T-helper 22 cell (primary cell): Measurements from ENCODE around the gene TCOF1.

Experiments used
- DNase-seq: peaks from one replicate; pipeline ENCODE4 v3.0.0-alpha.2; 2020; ENCODE audit warnings: low read depth

The TCOF1 gene

DNA sequence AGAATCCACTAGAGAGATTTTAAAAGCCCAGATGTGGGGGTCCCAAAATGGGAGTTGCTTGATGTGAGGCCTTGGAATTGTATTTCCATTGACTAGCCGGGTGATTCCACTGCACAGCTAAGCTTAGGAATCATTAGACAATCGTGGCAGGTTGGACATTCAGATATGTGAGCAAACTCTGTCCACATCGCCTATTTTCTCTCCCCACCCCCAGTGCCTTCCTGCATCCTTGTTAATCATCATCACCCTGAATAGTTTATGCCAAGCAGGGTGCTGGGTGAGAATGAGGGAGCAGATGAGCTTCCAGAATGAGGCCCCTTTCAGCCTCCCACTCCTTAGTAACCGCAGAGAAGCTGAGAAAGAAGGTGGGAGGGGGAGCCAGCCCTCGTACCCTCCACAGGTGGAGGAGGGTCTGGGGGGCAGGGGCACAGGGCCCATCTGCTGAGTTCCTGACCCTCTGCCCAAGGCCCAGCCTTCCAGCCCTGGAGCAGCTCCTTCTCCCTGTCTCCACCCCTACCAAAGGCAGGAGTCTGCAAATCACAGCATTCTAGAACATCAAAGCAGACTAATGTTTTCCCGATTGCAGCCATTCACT is 7.7 kb upstream of the TCOF1 start:
- DNase-seq: no peak

DNA sequence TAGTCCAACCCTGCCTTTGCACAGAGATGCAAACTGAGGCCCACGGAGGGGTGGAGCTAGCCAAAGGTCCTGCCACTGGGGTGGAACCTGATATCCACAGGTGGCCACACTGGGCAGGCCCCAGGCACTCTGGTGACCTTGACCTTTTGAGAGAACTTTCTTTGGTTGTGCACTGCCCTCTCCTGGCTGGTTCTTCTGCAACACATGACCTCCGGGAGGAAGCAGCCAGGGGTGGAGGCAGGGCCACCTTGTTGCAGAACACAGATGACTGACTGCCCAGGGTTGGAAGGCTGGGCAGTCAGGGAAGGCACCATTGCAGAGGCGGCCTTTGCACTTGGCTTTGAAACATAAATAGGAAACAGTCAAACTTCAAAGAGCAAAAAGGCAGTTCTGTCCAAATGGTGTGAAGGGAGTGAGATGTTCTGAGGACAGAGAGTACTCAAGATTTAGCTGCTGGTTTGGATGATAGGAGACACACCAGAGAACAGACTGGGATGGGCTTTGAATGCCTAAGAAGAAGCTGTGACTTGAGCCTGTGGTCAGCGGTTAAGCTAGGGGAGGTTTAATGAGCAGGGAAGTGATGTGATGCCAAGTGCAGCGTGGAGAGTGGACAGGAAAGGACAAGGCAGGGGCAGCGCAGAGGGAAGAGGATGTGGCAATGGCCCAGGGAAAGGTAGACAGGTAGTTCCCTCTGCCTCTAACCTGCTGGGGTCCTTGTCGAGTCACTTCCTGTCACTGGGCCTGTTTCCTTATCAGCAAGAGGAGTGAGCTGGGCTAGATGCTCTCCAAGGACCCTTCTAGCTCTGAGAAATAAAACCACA is 6.8 kb upstream of the TCOF1 start:
- DNase-seq: no peak

DNA sequence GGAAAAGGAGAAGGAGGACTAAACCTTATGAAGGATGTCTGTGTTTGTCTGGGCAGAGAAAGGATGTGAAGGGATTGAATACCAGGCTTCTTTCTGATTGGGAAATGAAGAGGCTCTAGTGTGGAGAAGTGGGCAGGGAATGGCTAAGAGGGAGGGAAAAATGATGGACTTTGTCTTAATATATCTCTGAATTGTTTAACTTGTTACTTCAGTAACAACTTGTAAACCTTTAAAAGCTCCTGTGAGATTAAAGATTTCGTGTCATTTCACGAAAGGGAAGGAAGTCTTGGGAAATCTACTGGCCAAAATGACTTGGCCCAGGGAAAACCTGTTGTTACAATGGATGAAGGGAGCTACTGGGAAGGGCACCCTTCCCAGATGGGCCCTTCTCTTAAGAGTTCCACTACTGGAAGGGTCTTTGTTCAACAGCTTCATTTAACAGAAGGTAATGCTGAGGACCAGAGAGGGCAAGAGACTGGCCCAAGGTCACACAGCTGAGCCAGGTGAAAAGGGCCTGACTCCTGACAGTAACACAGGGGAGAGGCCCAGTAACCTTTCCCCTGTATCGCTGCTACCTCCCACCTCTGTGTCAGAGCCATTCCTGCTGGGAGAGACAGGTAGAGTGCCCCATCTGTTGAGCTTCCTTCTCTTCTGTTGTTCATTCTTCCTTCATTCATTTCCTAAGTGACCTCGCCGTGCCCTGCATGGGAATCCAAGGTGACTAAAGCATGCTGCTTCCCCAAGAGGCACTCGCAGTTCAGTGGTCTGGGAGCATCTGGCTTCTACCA is 5.1 kb upstream of the TCOF1 start:
- DNase-seq: no peak

DNA sequence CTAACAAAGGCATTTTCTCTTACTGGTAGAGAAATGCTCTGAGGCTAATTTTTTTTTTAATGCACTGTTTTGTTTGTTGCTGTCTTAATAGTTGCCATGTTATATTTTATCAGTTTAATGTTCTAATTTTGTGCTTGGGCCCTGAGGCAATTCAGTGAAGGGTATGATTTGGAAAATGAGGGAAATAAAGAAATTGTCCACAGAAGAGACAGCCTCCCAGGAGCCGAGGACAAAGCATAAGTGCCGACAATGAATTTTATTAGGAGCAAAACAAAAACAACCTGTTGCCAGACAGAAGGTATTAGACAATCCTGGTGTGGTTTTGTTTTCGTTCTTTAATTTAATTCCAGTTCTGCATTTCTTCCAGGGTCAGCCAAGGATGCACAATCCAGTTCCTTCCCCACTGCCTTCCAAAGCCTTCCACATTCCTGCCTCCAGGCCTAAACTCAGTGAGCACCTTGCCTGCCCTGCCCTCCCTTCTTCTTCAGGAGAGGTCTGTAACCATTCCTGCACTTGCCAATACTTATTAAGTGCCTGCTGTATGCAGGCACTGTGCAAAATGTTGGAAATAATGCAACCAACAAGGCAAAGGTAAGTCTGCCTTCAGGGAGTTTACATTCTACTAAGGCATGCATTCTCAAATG is 4.3 kb upstream of the TCOF1 start:
- no peak for DNase-seq

DNA sequence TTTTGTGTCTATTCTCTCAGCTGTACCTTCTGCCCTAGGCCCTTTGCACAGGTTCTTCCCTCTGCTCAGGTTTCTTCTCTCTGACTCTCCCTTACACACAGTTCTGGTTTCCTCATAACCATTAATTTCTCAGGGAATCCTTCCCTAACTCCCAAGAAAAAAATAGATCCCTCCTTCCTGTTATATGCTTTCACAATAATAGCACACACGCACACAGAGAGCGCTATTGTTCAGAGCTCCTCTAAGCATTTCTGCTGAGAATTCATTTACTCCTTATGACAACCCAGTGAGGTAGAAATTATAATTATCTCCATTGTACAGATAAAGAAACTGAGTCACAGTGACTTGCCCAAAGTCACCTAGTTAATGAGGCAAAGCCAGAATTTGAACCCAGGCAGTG is 1.7 kb upstream of the TCOF1 start:
- no peak for DNase-seq

DNA sequence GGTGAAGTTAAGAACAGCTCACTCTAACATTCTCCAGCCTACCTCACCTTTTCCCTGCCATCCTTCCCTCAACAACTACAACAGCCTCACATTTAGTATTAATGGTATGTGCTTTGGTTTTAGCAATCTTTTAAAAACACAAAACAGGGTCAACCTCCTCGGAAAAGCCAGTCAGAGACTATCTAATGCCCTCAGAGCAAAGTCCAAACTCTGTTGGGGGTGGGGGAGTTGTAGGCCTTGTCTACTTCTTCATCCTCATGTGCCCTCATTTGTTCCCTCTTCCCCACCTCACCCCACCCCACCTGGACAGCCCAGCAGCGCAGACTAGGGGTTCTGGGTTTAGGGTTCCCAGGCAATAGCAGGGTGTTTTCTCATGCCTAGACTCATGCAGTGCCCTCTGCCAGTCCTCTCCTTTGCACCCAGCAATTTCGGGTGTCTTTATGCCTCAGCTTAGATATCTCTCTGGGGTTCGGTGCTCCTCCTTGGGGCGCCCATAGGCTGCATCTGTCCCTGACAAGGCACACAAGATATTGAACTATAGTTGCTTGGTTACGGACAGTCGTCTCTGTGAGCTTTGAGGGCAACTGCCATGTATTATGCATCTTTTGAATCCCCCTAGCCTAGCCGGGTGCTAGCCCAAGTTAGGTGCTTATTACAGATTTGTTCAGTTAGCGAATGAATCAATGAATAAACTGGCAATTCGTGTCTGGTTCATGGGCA is 762 bp upstream of the TCOF1 start:
- no peak for DNase-seq

DNA sequence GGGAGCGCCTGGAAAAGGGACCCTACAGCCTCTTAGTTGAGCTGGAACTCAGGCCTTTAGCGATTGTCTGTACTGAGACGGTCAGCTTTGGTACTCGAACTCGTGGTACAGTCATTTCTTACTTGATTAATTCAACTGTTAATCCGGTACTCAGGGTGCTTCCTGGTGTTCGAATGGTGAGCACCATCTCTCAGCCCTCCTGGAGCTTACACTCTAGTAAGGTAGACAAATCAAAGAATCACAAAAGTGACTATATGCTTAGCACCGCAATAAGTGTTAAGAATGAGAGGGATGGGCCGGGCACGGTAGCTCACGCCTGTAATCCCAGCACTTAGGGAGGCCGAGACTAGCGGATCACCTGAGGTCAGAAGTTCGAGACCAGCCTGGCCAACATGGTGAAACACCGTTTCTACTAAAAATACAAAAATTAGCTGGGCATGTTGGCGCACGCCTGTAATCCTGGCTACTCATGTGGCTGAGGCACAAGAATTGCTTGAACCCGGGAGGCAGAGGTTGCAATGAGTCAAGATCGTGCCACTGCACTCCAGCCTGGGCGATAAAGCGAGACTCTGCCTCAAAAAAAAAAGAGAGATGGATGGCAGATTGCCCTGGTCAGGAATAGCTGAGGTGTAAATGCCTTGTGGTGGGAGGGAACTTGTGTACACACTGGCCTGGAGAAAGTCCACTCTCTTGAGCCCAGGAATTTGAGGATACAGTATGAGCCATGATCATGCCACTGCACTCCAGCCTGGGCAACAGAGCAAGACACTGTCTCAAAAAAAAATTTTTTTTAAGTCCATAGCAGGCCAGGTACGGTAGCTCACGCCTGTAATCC is 981 bp downstream of the TCOF1 start:
- DNase-seq: no peak

DNA sequence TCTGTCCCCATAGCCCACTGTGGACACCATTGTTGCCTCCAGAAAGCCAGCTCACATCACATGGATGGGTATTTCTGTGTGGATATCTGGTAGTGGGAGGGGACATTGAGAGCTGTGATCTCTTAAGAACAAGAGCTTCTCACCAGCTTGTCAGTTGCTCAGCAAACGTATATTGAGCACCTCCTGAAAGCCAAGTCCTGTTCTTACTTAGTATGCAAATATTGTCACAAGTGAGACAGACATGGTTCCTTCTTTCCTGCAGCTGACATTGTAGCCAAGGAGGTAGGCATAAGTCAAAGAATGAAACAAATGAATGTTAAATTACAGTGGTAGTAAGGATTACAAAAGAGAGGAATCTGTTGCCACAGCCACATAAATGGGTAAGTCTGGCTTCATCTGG is 3.8 kb downstream of the TCOF1 start:
- DNase-seq: no peak

DNA sequence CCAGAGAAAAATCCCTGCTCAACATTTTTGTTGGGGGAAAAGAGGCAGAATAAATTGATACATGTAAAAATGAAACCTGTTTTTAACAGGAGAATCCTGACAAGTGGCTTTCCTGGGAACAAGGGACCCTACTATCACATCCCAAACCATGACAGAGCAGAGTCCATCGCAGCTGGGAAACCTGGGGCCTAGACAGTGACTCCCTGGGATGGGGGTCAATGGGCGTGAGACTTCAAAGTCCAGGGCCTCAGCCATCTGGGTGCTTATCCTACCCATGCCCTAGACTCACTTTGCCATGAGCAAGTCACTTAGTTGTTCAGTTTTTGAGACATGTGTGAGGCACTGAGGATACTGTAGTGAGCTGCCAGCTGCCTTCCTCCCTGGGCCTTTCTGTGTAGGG is 5.7 kb downstream of the TCOF1 start:
- DNase-seq: no peak

DNA sequence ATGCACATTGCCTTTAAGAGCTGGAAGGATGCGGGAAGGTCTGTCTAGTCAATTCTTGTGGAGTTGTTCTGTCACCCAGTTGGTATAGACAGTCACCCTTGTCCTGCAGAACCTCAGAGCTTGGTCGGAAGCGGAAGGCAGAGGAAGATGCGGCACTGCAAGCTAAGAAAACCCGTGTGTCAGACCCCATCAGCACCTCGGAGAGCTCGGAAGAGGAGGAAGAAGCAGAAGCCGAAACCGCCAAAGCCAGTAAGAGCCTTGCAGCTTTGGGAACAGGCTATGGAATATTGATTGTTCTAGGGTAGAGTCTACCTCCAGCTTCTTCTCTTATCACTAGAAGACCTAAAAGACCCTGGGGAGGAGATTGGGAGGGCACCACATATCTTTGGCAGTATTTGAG is 6.5 kb downstream of the TCOF1 start:
- DNase-seq: no peak

DNA sequence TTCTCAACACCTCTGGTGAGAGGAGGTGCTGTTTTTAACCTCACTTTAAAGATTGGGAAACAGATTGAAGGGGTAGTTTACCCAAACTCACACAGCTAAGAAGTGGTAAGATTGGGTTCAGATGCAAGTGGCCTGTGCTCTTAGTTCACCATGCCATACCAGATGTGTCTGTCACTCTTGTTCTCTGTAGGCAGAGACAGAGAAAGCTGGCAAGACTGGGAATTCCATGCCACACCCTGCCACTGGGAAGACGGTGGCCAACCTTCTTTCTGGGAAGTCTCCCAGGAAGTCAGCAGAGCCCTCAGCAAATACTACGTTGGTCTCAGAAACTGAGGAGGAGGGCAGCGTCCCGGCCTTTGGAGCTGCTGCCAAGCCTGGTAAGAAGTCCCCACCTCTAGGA is 11.0 kb downstream of the TCOF1 start:
- no peak for DNase-seq

DNA sequence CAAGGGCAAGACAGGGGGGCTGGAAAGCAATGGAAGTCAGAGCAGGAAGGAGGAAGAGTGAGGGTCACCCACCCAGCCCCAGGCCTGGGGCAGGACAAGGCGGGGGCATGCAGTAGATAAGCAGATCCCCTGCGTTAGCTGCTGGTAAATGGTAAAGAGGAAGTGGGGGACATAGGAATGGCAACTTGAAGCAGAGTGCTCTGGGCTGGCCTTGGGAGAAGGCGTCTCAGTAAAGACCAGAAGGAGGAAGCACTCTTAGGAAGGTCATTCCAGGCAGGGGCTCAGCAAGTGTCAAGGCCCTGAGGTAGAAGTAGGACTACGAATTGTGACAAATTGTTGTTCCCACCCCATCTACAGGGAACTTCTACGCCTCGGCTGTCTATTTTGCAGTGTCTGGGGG is 15.1 kb downstream of the TCOF1 start:
- DNase-seq: no peak

DNA sequence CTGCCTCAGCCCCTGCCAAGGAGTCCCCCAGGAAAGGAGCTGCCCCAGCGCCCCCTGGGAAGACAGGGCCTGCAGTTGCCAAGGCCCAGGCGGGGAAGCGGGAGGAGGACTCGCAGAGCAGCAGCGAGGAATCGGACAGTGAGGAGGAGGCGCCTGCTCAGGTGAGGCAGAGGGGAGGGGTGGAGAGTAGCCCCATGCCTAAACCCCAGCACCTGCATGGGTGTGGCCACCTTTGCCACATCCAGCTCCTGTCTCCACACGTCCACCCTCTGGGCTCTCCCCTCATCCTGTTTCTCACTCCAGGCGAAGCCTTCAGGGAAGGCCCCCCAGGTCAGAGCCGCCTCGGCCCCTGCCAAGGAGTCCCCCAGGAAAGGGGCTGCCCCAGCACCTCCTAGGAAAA is 17.2 kb downstream of the TCOF1 start:
- DNase-seq: no peak

DNA sequence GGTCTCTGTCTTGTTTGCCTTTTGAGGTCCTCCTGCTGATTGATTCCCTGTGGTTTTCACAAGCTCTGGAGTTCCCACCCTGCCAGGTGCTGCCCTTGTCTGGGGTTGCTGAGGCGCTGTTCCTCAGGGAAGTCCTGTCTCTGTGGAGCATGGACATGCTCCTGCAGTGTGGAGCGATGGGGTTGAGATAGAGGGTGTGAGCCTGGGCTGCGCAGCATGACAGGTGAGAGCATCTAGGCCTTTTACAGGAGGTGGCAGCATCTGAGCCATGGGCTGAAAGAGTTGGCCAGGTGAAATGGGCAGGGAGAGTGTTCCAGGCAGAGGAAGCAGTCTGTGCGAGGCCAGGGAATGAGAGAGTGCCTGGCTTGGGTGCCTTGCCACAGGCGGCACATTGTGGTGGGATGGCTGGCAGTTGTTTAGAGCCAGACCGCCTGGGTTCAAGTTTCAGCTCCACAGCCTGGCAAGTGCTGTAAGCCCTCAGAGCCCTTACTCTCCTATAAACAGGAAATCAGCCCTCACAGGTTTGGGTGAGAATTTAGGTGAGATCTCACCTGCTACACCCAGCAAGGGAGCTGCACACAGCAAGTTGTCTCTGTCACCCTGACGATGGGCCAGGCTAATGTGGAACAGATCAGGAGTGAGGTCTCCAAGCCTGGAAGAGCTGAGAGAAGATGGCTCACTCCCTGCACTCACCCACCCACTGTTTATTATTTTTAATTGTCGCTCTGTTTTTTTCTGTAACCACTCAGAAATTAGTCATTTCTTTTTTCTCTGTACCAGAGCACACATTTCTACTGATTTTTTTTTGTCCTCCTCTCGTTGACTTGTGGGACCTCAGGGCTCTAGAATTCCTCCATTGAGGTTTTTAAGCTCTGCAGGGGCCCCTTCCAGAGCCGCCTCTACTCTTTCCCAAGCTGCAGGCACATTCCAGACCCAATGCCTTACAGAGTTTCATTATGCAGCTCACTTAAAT is 19.6 kb downstream of the TCOF1 start:
- no peak for DNase-seq

DNA sequence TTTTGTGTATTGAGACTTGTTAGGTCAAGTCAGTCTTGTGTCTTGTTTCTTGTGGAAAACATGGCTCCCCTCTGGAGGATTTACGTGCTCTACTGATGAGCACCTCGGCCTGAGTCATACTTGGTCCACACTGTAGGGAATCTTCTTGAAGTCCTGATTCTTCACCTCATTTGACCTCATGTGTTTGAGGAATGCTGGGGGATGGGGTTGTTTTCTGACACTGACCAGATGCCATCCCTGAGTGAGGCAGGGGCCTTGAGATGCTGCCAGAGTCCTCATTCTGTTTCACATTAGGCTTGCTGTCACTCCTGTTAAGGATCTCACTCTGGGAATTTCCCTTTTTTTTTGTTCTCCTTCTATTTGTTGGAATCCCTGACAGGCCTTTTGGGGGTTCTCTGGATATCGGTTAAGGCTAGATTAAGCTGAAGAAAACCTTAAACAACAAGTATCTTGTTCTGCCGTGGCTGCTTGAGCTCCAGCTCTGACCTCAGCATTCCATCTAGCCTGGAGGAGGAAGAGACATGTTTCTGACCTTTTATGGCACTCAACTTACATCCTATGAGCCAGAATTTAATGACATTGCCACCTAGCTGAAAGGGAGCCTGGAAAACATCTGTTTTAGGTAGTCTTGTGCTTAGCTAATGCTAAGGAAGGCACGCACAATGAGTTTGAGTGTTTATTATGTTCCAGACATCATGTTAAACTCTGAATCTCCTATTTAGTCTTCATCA is 20.6 kb downstream of the TCOF1 start:
- DNase-seq: no peak

DNA sequence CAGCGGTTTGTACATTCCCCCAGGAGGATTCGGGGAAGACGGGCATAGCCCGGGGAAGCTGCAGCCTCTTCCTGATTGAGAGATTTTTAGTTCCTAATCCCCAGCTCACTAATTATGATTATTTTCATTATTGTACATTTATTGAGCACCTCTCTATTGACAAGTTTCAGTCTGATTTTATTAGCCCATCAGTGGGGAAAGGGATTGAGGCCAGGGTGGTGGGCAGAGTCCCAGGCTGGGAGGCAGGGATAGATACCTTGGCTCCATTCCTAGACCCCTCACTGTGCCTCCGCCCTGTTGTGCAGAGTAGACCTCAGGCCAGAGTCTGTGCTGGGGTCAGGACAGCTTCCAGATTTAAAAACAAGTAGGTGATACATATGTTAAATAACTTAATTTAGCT is 27.2 kb downstream of the TCOF1 start:
- DNase-seq: no peak

DNA sequence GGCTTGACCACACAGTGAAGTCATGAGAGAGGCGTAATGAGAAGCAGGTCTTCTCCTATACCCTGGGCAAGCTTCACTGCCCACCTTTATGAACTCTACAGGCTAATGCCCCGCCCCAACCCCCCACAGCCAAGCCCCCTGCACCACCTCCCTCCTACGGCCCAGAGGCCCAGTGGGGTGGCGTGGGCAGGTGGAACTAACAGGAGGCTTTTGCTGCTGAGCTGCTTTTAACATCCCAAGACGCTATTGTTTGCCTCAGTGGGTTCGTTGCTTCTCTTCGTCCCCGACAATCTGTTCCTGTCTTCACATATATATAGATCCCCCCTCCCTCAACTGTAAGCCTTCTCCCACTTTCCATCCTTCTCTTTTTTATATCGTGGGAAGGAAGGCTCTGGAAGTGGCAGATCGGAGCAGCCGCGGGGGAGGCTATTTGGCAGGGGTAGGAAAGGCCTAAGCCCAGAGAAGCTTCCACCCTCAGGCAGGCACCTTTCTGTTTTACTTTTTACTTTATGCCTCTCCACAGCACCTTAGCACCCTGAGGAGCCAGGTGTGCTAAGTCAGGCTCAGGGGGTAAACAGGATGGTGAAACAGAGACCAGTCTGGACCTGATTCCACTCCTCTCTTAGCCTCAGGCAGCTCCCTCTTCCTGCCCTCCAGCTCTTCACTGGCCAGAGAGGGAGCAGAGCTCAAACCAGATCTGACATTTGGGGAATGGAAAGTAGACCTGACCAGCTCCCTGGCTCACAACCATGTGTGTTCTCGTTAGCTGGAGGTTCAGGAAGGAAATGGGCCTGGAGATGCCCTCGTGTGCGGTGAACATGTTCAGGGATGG is 28.7 kb downstream of the TCOF1 start:
- no peak for DNase-seq

DNA sequence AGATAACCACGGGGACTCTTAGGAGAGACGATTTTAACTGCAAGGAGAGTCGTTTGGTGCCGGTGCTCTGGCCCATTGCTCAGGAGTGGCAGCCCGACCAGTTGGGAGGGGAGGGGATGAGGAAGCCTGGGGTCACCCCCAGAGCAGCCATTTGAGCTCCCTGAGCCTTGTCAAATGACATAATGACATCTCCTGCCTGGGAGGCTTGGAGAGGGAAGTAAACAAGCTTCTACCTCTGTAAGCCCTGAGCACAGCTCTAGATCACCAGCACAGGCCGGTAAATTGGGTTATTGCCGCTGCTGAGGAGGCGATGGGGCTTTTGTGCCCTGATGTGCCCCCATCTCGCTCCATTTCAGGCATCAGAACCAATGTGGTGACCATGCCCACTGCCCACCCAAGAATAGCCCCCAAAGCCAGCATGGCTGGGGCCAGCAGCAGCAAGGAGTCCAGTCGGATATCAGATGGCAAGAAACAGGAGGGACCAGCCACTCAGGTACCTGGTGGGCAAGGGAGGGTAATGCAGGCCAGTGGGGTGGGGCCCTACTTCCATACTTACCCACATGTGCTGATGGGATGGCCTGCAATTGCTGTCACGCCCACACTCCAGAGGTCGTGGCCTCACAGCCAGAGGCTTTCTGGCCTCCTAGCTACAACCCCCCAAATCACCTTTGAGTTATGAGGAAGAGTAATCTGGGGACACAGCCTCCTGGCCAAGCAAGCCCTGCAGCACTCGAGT is 32.2 kb downstream of the TCOF1 start:
- DNase-seq: no peak
